GM23338 (cell line): Measurements from ENCODE around the gene SLC34A3.

Source experiments
- CREB1 ChIP-seq: fragments of 250-450 bp; sonication (Bioruptor Pico); IDR thresholded peaks from 2 replicates; pipeline ENCODE4 v1.5.0; 2020; ENCODE audit warnings: low read depth, mild to moderate bottlenecking, moderate library complexity
- CTCF ChIP-seq, 2 experiments: fragments of 200-600 bp in 1 of 2; sonication (generic) in 1 of 2; conservative IDR thresholded peaks; 2 replicates each; pipeline versions ENCODE4 v1.5.1 to v1.6.1; 2016 to 2017; ENCODE audit warnings: antibody characterized with exemption in 2 of 2, low read depth in 2 of 2, mild to moderate bottlenecking in 2 of 2, moderate library complexity in 1 of 2
- ETS1 ChIP-seq: IDR thresholded peaks from 2 replicates; pipeline ENCODE4 v1.6.1; 2016; ENCODE audit warnings: antibody characterized with exemption
- EZH2 ChIP-seq: fragments of 200-600 bp; sonication (generic); IDR thresholded peaks from one replicate; pipeline ENCODE4 v1.8.0; 2017; ENCODE audit warnings: antibody characterized with exemption, mild to moderate bottlenecking, low read depth; ENCODE audit not compliant: unreplicated experiment
- JUNB ChIP-seq: IDR thresholded peaks from one replicate; pipeline ENCODE4 v1.6.1; 2016; ENCODE audit warnings: antibody characterized with exemption; ENCODE audit not compliant: unreplicated experiment
- POLR2AphosphoS5 ChIP-seq: IDR thresholded peaks from 2 replicates; pipeline ENCODE4 v1.6.1; 2016; ENCODE audit warnings: antibody characterized with exemption, low read depth
- REST ChIP-seq: IDR thresholded peaks from one replicate; pipeline ENCODE4 v1.6.1; 2018; ENCODE audit warnings: antibody characterized with exemption; ENCODE audit not compliant: unreplicated experiment
- ZNF331 ChIP-seq: fragments of 250-450 bp; sonication (Bioruptor Pico); IDR thresholded peaks from 2 replicates; pipeline ENCODE4 v1.5.0; 2020; ENCODE audit warnings: low read depth, mild to moderate bottlenecking, moderate library complexity
- ZNF462 ChIP-seq: fragments of 250-450 bp; sonication (Bioruptor Pico); IDR thresholded peaks from 2 replicates; pipeline ENCODE4 v1.5.0; 2020; ENCODE audit warnings: mild to moderate bottlenecking, moderate library complexity

- TF ChIP-seq JUNB (no peak), CTCF (conservative IDR thresholded peaks at IDR 0.05; ENCODE audit: low read depth in 2 of 2) (no peak), EZH2 (no peak), CREB1 (CRISPR knock-in tag) (no peak), REST (no peak), ZNF331 (no peak), POLR2AphosphoS5 (no peak), ZNF462 (no peak), ETS1 (no peak)
Measured at GRCh38 chr9:137234055-137234697, 3.5 kb downstream of the SLC34A3 start.
